RPMI8226 (cell line): ENCODE data around the gene ERH.
A peak's percentile ranks its signal among the peaks of the same experiment; 100 is the strongest.
"Not testable (repeated sequence)": the region's sequence is repeated elsewhere in the genome, so short reads cannot be mapped to it uniquely, and the experiment has no call there.

ENCODE experiments used
- DNase-seq: peaks from one replicate; pipeline ENCODE4 v3.0.0-alpha.2; 2015

Gene ERH

GRCh38 chr14:69392481-69392880 lies 5.6 kb downstream of the ERH start:
- no peak for DNase-seq

- DNase-seq, result not testable (repeated sequence)
These were observed 6.7 kb downstream of the ERH start for GRCh38 chr14:69391400-69391799.

GRCh38 chr14:69387311-69387710 lies 10.8 kb downstream of the ERH start:
- no peak for DNase-seq

- no peak for DNase-seq
These were observed 19.8 kb downstream of the ERH start for GRCh38 chr14:69378274-69378673.

- DNase-seq, result no peak
These were observed 21.7 kb downstream of the ERH start for GRCh38 chr14:69376439-69376838.

- no peak for DNase-seq
These were observed 22.4 kb downstream of the ERH start for GRCh38 chr14:69375722-69376121.

GRCh38 chr14:69375182-69375581 lies 22.9 kb downstream of the ERH start:
- DNase-seq, result no peak

- no peak for DNase-seq
These were observed 23.9 kb downstream of the ERH start for GRCh38 chr14:69374235-69374634.

- no peak for DNase-seq
These were observed 25.0 kb downstream of the ERH start for GRCh38 chr14:69373104-69373503.

GRCh38 chr14:69372146-69372545 lies 26.0 kb downstream of the ERH start:
- no peak for DNase-seq

- no peak for DNase-seq
These were observed 28.0 kb downstream of the ERH start for GRCh38 chr14:69370061-69370460.

- no peak for DNase-seq
These were observed 29.7 kb downstream of the ERH start for GRCh38 chr14:69368381-69368780.

- no peak for DNase-seq
These were observed 31.3 kb downstream of the ERH start for GRCh38 chr14:69366761-69367160.

GRCh38 chr14:69366069-69366468 lies 32.0 kb downstream of the ERH start:
- no peak for DNase-seq

GRCh38 chr14:69364378-69364777 lies 33.7 kb downstream of the ERH start:
- DNase-seq, result no peak

- no peak for DNase-seq
These were observed 34.1 kb downstream of the ERH start for GRCh38 chr14:69363964-69364363.

GRCh38 chr14:69363055-69363454 lies 35.0 kb downstream of the ERH start:
- DNase-seq, result no peak

- no peak for DNase-seq
These were observed 37.5 kb downstream of the ERH start for GRCh38 chr14:69360438-69361108.

- DNase-seq, result no peak
These were observed 39.1 kb downstream of the ERH start for GRCh38 chr14:69358966-69359365.

GRCh38 chr14:69358233-69358963 lies 39.7 kb downstream of the ERH start:
- DNase-seq, result peak; percentile 70

GRCh38 chr14:69357544-69358200 lies 40.4 kb downstream of the ERH start:
- no peak for DNase-seq

- DNase-seq, result no peak
These were observed 41.1 kb downstream of the ERH start for GRCh38 chr14:69356903-69357543.

GRCh38 chr14:69355607-69356281 lies 42.4 kb downstream of the ERH start:
- no peak for DNase-seq
